ENCODE results near the gene SHISAL2B. TPM values are rescaled to one million over a fixed set of nuclear protein-coding genes. Genes with fewer than 3 reads are reported as not detected.

Gene SHISAL2B
- total and polyA plus RNA-seq, 2 donors from 2014 or later = not detected

GRCh38 chr5:64678374-64678773 lies 11.9 kb upstream of the SHISAL2B start:
- no peak overlapping the region for H3K4me3 ChIP-seq (ENCODE audit: low read length in 3 of 3)
- no peaks in the 10 kb centered on the region for H3K36me3 ChIP-seq (ENCODE audit: control insufficient read depth in 2 of 3, insufficient read depth in 3 of 3, low read length in 3 of 3)
- H3K9me3 ChIP-seq (ENCODE audit: control insufficient read depth in 2 of 3, insufficient read depth in 1 of 3, low read length in 3 of 3) = no peaks in the 10 kb centered on the region
- H3K4me1 ChIP-seq (ENCODE audit: control insufficient read depth in 2 of 3, insufficient read depth in 2 of 3, low read depth in 1 of 3, low read length in 3 of 3) = no peaks in the 10 kb centered on the region
- TF ChIP-seq CTCF (IDR thresholded peaks at IDR 0.05; ENCODE audit: borderline replicate concordance, extremely low read depth, insufficient read depth) = no peak
- peak in 1 of 5 donors; percentile 2 for DNase-seq
- no peaks in the 10 kb centered on the region for H3K27me3 ChIP-seq (ENCODE audit: control insufficient read depth, insufficient read depth, low read length)
- FAIRE-seq = no peak
- no peak overlapping the region for H3K9ac ChIP-seq (ENCODE audit: low read length in 3 of 3)
- intact Hi-C loops (cut with DNase I) = no loop called here
- H3K27ac ChIP-seq (ENCODE audit: low read depth in 2 of 2, low read length in 2 of 2) = no peak overlapping the region

GRCh38 chr5:64680289-64680688 lies 10.0 kb upstream of the SHISAL2B start:
- FAIRE-seq (no peak), DNase-seq (no peak)
- H3K4me3 ChIP-seq (ENCODE audit: low read length in 3 of 3) = no peak overlapping the region
- H3K4me1 ChIP-seq (ENCODE audit: control insufficient read depth in 2 of 3, insufficient read depth in 2 of 3, low read depth in 1 of 3, low read length in 3 of 3) = no peaks in the 10 kb centered on the region
- no peak for TF ChIP-seq CTCF (IDR thresholded peaks at IDR 0.05; ENCODE audit: borderline replicate concordance, extremely low read depth, insufficient read depth)
- no peaks in the 10 kb centered on the region for H3K27me3 ChIP-seq (ENCODE audit: control insufficient read depth, insufficient read depth, low read length)
- no peak overlapping the region for H3K9ac ChIP-seq (ENCODE audit: low read length in 3 of 3)
- H3K36me3 ChIP-seq (ENCODE audit: control insufficient read depth in 2 of 3, insufficient read depth in 3 of 3, low read length in 3 of 3) = no peaks in the 10 kb centered on the region
- intact Hi-C loops (cut with DNase I) = no loop called here
- no peaks in the 10 kb centered on the region for H3K9me3 ChIP-seq (ENCODE audit: control insufficient read depth in 2 of 3, insufficient read depth in 1 of 3, low read length in 3 of 3)
- H3K27ac ChIP-seq (ENCODE audit: low read depth in 2 of 2, low read length in 2 of 2) = no peak overlapping the region

DNA sequence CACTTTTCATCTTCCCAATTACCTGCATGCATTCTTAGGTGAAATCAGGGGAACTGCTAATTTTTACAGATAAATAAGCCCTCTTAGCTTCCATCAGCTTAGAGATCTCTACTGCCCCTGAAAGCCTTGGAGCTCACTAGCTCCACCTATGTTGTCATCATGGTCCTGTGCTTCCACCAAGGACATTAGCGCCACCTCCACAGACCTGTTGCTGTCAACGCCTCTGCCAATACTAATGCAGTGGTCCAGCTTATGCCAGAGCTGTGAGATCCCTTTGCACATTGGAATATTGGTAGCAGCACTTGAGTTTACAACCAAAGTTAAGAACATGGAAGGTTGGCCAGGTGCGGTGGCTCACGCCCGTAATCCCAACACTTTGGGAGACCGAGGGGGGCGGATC lies 7.7 kb upstream of the SHISAL2B start:
- Histone ChIP-seq H3K4me1 (ENCODE audit: control insufficient read depth in 2 of 3, insufficient read depth in 2 of 3, low read depth in 1 of 3, low read length in 3 of 3) (no peaks in the 10 kb centered on the region), H3K36me3 (ENCODE audit: control insufficient read depth in 2 of 3, insufficient read depth in 3 of 3, low read length in 3 of 3) (no peaks in the 10 kb centered on the region), H3K9me3 (ENCODE audit: control insufficient read depth in 2 of 3, insufficient read depth in 1 of 3, low read length in 3 of 3) (no peaks in the 10 kb centered on the region), H3K27me3 (ENCODE audit: control insufficient read depth, insufficient read depth, low read length) (no peaks in the 10 kb centered on the region), H3K4me3 (ENCODE audit: low read length in 3 of 3) (no peak overlapping the region), H3K9ac (ENCODE audit: low read length in 3 of 3) (no peak overlapping the region), H3K27ac (ENCODE audit: low read depth in 2 of 2, low read length in 2 of 2) (no peak overlapping the region)
- intact Hi-C loops (cut with DNase I) = no loop called here
- TF ChIP-seq CTCF (IDR thresholded peaks at IDR 0.05; ENCODE audit: borderline replicate concordance, extremely low read depth, insufficient read depth) = no peak
- DNase-seq (no peak), FAIRE-seq (no peak)

GRCh38 chr5:64685866-64686265 lies 4.4 kb upstream of the SHISAL2B start:
- Histone ChIP-seq H3K9me3 (ENCODE audit: control insufficient read depth in 2 of 3, insufficient read depth in 1 of 3, low read length in 3 of 3) (no peaks in the 10 kb centered on the region), H3K4me1 (ENCODE audit: control insufficient read depth in 2 of 3, insufficient read depth in 2 of 3, low read depth in 1 of 3, low read length in 3 of 3) (peaks cover 0 to 3% (median 0%) of the 10 kb centered on the region in 3 donors), H3K9ac (ENCODE audit: low read length in 3 of 3) (no peak overlapping the region), H3K27me3 (ENCODE audit: control insufficient read depth, insufficient read depth, low read length) (no peaks in the 10 kb centered on the region), H3K36me3 (ENCODE audit: control insufficient read depth in 2 of 3, insufficient read depth in 3 of 3, low read length in 3 of 3) (no peaks in the 10 kb centered on the region), H3K4me3 (ENCODE audit: low read length in 3 of 3) (no peak overlapping the region), H3K27ac (ENCODE audit: low read depth in 2 of 2, low read length in 2 of 2) (no peak overlapping the region)
- FAIRE-seq (no peak), DNase-seq (no peak)
- intact Hi-C loops (cut with DNase I) = no loop called here
- no peak for TF ChIP-seq CTCF (IDR thresholded peaks at IDR 0.05; ENCODE audit: borderline replicate concordance, extremely low read depth, insufficient read depth)
